AG09309 (cell line): Measurements from ENCODE around the gene ACHE.
"Not testable (repeated sequence)": the region's sequence is repeated elsewhere in the genome, so short reads cannot be mapped to it uniquely, and the experiment has no call there.

Experiments
- DNase-seq: peaks from one replicate; pipeline ENCODE4 v3.0.0-alpha.2; 2010; ENCODE audit warnings: low read depth
- H3K4me3 ChIP-seq: 2 replicates; pipeline ENCODE4 v1.5.1; 2011; ENCODE audit warnings: mild to moderate bottlenecking, low read depth, low read length, moderate library complexity; ENCODE audit not compliant: control insufficient read depth
- CTCF ChIP-seq: IDR thresholded peaks from 2 replicates; pipeline ENCODE4 v1.5.1; 2011; ENCODE audit warnings: mild to moderate bottlenecking, low read depth, low read length, inconsistent platforms; ENCODE audit not compliant: insufficient read depth, control insufficient read depth; ENCODE audit errors: missing control alignments

Gene ACHE

GRCh38 chr7:100921039-100921438 is 25.4 kb upstream of the ACHE start:
- no peak for DNase-seq
- no peak for TF ChIP-seq CTCF
- no peak overlapping the region for H3K4me3 ChIP-seq

- not testable (repeated sequence) for DNase-seq, H3K4me3 ChIP-seq
Observed at GRCh38 chr7:100919779-100920437, 24.2 kb upstream of the ACHE start.

- H3K4me3 ChIP-seq, DNase-seq: not testable (repeated sequence)
Observed at GRCh38 chr7:100919335-100919734, 23.6 kb upstream of the ACHE start.

- no peak for TF ChIP-seq CTCF
- no peak for DNase-seq
- no peak overlapping the region for H3K4me3 ChIP-seq
Observed at GRCh38 chr7:100914879-100915447, 19.3 kb upstream of the ACHE start.

DNA sequence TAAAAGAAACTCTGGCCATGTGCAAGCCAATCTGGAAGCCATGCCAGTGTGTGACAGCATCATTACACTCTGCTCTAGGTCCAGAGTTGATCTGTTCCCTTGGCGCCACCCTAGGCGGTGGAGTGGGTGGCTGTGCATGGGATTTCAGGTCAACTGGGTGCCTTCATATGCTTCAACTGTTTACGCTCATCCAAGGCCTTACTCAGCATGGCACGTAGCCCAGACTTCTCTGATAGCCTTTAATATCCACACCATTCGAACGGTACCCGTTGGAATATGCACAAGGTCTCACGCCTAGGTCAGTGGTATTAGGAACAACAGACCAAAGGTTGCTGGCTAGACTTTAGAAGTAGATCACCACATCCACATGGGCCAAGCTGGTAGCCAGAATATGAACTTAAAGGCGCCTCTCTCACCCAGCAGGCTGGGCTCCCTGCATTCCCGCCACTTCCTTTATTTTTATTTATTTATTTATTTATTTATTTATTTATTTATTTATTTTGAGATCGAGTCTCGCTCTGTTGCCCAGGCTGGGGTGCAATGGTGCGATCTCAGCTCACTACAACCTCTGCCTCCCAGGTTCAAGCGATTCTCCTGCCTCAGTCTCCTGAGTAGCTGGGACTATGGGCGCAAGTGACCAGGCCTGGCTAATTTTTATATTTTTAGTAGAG is 18.7 kb upstream of the ACHE start:
- no peak for DNase-seq
- H3K4me3 ChIP-seq = no peak overlapping the region
- no peak for TF ChIP-seq CTCF

GRCh38 chr7:100911484-100911883 is 15.8 kb upstream of the ACHE start:
- TF ChIP-seq CTCF = no peak
- H3K4me3 ChIP-seq = no peak overlapping the region
- no peak for DNase-seq

GRCh38 chr7:100910443-100910842 is 14.8 kb upstream of the ACHE start:
- not testable (repeated sequence) for DNase-seq, H3K4me3 ChIP-seq

DNA sequence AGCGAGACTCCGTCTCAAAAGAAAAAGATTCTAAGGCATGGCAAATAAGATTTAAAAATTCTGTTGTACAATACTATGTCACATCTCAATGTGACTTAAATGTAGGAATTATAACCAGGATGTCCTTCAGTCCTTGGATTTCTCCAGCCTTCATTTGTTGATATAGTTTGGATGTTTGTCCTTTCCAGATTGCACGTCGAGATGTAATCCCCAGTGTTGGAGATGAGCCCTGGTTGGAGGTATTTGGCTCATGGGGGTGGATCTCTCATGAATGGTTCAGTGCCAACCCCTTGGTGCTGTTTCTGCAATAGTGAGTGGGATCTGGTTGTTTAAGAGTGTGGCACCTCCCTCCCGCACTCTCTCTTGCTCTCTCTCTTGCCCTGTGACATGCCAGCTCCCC is 12.8 kb upstream of the ACHE start:
- no peak for TF ChIP-seq CTCF
- H3K4me3 ChIP-seq = no peak overlapping the region
- DNase-seq = no peak
